Measurements from ENCODE around the gene ACTA2.
"Not testable (repeated sequence)": the region's sequence is repeated elsewhere in the genome, so short reads cannot be mapped to it uniquely, and the experiment has no call there.

ACTA2 gene

DNA sequence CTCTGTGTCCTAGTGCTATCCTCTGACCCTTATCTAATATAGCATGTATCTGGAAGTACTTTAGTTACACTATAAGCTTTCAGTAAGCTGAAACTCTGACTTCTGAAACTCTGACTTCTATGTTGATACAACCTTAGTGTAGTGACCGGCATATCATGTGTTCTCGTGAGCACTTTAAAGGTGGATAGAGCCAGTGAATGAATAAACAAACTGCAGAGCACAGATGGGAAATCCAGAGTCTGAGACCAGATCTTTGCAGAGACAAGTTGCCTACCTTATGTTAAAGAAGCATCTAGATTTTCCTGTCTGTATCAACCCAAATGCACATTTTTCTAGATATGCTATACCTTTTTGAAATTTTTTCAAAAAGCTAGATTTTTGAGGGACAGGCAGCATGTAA, 3.5 kb downstream of the ACTA2 start:
- no peak for DNase-seq

DNA sequence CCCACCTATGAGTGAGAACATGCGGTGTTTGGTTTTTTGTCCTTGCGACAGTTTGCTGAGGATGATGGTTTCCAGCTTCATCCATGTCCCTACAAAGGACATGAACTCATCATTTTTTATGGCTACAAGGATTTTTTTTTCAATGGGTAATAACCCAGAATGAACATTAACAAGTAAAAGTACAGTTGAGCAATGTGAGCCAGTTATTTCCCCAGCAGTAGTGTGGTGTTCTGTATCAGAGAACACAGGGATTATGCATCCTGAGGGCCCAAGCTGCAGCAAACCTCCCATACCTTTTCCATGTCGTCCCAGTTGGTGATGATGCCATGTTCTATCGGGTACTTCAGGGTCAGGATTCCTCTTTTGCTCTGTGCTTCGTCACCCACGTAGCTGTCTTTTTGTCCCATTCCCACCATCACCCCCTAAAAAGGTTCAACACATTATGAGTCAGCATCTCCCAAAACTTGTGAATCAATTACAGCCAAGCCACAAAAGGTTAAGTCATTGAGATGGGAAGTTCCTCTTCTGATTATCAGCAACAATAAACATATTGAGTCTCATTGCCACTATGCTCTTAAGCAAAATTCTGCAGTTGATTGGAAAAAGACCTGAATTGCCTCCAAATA, 5.5 kb downstream of the ACTA2 start:
- DNase-seq: no peak

DNA sequence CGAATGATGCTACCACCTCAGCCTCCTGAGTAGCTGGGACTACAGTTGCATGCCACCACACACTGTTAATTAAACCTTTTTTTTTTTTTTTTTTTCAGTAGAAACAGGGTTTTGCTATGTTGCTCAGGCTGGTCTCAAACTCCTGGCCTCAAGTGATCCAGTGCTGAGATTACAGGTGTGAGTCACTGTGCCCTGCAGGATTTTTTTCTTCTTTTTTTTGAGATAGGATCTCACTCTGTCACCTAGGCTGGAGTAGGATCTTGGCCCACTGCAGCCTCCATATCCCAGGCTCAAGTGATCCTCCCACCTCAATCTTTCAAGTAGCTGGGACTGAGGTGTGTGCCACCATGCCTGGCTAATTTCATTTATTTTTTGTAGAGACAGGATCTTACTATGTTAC, 6.4 kb downstream of the ACTA2 start:
- no peak for DNase-seq

DNA sequence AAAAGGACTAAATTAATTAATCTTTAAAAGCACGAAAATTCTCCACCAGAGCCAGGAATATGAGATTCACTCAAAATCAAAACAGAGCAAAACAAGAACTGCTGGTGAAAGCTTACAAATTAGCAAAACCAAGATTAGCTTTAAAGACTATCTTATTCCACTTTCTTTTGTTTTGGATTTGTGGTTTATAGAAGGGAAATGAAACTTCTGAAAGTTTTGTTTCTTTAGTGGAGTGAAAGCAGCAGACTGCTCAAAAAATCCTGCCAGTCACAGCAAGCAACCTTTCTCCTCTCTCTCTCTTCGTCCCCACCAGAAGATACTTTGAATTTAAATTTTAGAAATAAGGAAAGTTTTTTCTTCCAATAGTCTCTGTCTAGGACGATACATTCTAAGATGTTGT, 7.8 kb downstream of the ACTA2 start:
- no peak for DNase-seq

DNA sequence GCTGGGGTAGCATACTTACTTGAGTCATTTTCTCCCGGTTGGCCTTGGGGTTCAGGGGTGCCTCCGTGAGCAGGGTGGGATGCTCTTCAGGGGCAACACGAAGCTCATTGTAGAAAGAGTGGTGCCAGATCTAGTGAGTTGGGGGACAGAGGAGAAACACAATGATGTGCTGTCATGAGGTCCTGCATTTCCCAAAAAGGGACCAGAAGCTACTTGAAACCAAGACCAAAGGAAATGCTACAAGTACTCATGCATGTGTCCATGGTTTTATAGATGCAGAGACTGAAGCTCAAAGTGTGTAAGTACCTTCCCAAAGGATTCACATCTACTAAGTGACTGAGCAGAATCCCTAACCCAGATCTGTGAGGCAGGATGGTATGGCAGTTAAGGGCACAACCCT, 8.8 kb downstream of the ACTA2 start:
- DNase-seq: no peak

DNA sequence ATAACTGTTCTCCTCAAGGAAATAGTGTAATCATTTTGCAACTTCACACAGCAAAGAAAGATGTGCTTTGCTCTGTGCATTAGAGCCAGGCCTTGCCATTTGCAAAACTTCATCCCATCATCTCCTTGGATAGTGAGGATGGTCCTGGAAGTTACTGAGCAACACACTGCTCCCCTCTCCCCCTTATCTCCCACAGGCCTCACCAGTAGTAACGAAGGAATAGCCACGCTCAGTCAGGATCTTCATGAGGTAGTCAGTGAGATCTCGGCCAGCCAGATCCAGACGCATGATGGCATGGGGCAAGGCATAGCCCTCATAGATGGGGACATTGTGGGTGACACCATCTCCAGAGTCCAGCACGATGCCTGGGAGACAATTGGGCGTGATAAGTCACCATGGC, 11.5 kb downstream of the ACTA2 start:
- DNase-seq: no peak

DNA sequence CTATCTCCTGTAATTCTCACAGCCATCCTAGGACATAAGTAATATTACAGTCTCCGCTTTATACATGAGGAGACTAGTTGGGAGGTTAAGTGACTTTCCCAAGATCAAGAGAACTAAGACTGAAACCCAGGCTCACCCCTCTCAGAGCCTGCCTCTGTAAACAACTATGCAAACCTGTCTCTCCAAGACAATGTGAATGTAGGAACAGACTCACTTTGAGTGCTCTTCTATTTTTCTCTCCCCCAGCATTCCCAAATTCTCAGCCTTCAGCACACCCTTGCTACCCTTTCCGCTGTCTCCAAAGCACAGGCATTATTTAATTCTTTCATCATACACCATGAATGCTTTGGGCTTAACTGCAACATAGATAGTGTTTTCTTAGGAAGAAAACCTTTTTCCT, 13.6 kb downstream of the ACTA2 start:
- DNase-seq: no peak

DNA sequence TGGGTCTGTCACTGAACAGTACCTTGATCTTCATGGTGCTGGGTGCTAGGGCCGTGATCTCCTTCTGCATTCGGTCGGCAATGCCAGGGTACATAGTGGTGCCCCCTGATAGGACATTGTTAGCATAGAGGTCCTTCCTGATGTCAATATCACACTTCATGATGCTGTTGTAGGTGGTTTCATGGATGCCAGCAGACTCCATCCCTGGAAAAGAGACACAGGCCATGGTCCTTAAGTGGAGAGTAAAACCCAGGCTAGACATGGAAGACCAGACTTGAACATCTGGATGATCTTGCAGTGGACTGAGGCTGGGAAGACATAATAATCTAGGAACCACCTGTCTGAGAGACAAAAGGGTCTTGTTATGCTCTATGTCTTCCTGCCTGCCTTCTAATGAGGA, 14.5 kb downstream of the ACTA2 start:
- no peak for DNase-seq

DNA sequence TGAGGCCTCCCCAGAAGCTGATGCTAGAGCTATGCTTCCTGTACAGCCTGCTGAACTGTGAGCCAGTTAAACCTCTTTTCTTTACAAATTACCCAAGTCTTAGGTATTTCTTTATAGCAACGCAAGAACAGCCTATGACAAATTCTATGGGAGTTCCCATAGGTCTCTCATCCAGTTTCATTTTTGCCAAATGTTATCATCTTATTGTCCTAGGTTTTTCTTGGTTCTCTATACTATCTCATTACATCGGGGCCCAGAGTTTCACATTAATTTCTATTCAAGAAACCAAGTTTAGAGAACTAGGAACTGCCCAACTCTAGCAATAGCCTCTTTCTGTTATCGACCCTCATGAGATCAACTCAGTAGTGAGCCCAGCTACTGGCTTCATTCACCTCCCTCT, 15.9 kb downstream of the ACTA2 start:
- no peak for DNase-seq

DNA sequence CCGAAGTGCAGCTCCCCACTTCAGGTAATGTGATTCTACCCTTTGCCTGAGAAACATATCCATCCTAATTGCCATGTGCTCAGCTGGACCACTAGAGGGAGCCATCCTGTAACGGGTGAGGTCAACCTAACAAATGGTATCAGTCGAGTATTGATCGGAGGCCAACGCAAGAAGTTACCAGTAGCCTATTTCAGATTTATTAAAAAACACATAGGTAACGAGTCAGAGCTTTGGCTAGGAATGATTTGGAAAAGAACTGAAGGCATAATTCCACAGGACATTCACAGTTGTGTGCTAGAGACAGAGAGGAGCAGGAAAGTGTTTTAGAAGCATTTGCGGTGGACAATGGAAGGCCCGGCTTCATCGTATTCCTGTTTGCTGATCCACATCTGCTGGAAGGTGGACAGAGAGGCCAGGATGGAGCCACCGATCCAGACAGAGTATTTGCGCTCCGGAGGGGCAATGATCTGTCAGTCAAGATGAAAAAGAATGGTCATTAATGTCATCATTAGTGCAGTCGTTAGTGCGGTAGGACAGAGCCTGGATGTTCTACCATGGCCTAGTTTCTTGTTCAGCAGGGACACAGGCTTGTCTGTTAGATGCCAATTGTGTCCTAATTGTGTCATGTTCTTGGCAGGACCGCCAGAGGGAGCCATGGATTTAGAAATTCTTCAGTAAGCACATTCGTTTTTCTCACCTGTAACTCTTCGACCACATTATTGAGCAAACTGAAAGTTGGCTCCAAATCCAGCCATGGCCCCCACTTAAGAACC, 17.5 kb downstream of the ACTA2 start:
- peak; percentile 87 for DNase-seq

DNA sequence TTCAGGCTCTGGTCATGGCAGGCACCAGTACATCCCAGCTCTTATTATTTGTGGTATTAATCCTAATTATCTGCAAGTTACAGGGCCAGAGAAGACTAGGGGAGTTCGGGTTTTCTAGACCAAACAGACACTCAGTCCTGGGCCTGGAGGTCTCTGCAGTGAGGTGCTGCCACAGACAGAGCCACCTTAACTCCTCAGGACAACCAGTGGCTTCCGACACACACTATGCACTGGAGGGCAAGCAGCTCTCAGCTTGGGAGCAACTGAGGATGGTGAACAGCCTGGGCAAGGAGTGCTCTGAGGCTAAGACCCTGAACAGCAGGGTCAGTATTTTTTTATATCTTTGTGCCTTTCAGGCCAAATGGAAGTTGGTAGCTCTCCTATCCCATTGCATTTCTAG, 19.0 kb downstream of the ACTA2 start:
- no peak for DNase-seq

DNA sequence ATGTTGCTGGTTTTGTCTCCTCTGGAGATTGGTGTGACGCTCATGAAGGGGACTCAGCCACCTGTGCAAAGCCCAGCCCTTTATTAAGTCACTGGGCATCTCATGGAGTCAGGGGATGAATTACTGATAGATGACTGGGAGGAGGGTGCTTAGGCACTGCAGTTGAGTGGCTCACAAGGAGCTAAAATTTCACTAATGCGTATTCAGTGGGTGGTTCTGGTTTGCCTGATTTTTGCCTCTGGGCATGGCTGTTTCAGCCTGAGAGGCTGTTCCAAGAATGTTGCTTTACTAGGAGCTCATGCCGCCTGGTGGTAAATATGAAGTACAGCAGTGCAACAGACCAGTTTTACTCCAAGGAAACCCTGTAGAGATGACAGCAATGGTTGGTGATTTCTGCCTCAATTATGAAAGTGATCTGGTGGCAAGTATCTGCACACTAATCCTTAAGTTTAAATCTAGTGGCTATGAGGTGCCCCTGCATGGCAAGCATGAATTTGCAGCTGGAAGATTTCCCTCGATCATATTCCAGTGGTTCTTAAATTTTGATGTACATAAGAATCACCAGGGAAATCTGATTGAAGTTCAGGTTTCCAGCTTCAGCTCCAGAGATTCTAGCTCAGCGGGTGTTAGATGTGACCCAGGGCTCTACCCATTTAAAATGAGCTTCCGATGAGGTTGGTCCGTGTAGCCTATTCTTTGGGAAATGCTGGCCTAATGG, 19.9 kb downstream of the ACTA2 start:
- peak; percentile 83 for DNase-seq

DNA sequence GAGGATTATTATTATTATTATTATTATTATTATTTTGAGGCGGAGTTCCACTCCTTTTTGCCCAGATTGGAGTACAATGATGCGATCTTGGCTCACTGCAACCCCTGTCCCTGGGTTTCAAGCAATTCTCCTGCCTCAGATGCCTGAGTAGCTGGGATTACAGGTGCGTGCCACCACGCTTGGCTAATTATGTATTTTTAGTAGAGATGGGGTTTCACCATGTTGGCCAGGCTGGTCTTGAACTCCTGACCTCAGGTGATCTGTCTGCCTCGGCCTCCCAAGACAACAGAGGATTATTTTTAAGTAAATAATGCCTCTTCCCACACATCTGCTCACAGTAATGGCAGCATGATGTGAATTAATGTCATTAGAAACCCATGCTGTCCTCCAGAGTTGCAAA, 20.5 kb downstream of the ACTA2 start:
- DNase-seq: not testable (repeated sequence)

DNA sequence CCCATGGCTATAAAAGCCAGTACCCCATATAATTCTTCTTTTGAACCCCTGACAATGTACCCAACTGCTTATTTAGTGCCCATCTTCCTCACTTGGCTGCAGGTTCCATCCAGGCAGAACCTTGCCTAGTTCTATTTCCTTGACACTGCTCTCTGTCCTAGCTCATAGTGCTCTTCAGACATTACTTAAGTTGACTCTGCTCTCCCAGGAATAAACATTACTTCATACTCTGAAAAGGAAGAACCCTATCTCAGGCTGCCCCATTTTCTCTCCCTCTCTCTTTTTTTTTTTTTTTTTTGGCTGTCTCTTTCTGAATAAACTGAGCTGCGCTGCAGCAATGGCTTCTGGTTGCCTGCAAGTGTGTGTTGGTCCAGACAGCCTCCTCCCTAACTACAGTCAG, 21.0 kb downstream of the ACTA2 start:
- DNase-seq: no peak

DNA sequence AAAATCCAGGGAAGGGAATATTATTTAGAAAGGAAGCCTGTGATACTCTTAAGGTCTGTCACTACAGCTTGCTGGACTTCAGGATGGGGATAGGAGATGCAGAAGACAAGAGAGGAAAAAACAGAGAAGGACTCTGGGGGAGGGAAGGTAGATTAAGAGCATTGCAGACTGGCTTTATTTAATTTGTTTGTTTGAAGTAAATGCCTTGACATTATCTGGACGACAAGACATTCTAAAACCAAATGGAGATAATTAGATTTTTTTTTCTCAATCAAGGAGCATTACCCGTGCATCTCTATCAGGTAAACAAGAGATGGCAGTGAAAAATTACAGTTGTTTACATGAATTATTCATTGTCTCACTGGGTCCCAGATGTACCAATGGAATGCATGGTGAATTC, 24.3 kb downstream of the ACTA2 start:
- DNase-seq: no peak

DNA sequence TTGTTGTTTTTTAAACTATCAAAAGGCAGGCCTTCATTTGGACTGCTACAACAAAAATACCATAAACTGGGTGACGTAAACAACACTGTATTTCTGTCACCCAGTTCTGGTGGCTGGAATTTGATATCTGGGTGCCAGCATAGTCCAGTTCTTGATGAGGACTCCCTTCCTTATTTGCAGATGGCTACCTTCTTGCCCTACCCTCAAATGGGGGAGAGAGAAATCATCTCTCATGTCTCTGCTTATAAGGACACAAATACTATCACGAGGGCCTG, 25.2 kb downstream of the ACTA2 start:
- no peak for DNase-seq

DNA sequence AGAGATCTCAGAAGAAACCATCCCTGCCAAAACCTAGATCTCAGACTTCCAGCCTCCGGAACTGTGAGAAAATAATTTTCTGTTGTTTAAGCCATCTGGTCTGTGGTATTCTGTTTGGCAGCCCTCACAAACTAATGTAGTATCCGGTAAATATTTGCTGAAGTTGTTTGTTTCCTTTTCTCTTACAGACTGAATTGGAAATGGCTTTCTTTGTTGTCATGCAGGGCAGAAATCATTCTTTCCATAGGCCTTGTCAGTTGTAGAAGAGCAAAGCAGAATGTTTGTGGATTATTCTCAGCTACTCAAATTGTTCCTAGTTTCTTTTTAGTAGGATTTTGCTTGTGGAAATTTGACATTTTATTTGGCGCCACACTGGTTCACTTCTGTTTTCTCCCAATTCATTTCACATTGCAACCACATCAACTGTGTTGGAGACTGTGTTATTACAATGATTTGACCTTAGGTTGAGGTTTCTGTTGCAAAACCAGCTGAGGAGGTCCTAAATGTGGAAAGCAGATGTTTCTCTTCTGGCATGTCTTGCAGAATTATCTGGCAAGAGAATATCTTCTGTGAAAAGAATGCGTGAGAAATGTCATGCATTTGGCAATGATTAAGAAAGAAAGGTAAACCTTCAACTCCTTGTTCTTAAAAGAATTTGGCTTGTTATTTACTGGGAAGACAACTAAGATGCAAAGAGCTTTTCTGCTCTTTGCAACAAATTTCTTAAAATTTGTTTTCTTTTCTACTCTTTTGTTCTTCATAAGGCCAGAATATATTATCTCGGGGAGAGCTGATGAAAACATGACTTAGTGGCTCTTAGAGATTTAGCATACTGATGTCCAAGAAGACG, 25.8 kb downstream of the ACTA2 start:
- no peak for DNase-seq

DNA sequence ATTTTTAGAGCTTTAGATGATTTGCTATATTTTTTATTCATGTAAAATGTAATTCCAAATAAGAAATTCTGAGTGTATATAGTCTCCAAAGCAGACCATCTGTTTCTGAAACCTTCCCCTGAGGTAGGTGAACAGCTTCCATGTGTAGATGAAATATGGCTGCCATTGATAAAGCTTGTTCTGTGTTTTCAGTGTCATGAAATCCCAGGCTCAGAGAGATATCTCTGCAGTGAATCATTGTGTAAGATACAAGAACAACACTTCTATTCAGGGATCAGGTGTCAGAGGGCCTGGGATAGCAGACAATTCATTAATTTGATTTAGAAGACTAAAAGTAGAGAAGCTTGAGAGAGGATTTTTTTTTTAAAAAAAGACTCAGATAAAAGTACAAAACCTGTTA, 29.1 kb downstream of the ACTA2 start:
- no peak for DNase-seq

DNA sequence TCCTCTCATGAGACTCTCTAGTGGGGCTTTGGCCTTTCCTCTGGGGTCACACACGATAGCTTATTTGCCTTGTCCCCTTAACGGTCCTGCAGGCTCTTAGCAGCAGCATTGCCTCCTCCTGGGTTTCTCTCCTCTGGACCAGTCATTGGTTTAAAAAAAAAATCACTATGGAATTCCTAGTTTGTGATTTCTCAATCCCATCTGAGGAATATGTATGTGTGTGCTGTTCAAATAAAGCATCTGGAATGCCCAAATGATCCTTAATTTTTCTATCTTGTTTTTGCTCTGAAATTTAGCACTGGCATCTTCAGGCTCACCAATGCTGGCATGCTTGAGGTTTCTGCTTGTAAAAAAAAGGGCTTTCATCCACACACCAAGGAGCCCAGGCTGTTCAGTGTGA, 30.5 kb downstream of the ACTA2 start:
- no peak for DNase-seq

DNA sequence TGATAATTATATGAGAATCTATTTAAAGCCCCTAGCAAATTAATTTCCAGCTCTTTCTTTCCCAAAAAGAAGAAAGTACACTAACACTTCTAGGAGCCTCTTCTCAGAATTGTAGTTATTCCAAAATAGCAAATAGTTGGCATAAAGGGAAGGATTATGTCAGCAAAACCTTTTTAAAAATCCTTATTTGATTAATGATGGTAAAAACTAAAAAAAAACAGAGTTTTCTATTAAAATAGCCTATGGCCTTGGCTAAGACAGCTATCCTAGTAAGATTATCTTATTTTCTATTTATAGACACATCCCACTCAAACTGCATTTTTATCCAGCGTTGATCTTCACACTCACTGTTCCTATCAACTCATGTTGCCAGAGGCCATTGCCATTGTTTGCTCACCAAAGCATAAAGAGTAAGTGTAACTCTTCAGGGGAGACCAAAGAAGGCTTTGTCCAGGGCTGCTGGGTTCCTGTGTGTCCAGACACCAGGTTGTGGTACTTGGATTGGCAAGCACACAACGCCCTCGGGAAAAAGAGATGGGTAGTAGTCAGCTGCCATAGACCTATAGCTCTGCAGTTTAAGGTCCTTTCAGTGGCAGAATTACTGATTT, 31.5 kb downstream of the ACTA2 start:
- peak; percentile 31 for DNase-seq

DNA sequence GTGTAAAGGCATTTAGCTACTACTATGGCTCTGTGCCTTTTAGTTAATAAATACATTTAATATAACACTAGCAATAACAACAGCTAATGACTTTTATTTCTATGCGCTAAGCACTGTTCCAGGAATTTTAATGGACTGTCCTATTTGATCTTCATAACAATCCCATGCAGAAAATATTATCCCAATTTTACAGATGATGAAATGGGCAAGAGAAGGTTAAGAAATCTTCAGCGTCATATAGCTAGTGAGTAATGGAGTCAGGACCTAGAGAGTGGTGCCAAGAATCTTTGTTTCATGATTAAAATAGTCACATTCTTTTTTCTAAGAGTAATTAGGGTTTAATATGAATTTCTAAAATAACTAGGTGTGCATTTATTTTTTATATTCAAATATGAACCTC, 32.4 kb downstream of the ACTA2 start:
- no peak for DNase-seq

DNA sequence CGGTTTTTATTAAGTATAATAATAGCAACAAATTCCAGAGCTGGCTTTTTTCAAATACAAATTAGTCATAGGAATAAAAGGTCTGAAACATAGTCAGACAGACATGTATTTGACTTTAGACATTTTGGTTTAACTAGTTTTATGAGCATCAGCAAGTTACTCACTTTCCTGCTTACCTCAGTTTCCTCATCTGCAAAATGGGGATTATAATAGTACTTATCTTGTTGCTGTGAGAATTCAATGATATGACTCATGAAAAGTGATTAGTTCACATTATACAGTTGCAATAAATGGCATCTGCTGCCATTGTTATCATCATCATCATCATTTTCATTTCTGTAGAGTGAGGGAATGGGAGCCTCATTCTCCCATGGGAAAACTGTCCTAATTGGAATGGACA, 33.5 kb downstream of the ACTA2 start:
- no peak for DNase-seq

DNA sequence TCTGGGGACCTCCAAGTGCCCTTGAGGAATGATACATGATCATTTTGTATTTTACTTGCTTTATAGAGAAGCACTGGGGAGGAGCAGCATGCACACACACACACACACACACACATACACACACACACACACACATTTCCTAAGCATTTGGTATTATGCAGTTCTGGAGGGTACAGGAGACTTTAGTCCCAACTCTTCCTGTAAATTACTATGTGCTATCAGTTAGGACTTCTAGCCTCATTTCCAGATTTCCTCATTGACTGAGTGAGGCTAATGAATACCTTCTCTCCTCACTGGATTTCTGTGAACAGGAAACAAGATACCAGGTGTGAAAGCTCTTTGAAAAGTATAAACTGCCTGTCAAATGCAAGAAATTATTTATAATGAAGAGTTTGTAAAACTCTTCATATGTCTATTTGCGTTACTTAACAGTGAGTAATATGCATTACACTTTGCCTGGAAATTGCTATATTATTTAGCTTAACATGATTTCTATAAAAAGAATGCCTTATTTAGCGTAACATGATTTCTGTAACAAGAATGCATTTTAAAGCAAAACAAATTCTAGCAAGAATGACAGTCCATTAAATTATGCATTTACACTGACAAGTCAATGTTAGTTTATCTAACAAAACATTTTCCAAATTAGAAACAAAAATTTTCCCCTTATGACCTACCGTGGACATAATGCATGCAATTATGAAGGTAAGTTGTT, 34.2 kb downstream of the ACTA2 start:
- no peak for DNase-seq

Measured in NCI-H146 (cell line).